ENCODE results near the gene PAK4.
"Not testable (repeated sequence)": the region's sequence is repeated elsewhere in the genome, so short reads cannot be mapped to it uniquely, and the experiment has no call there.

PAK4 gene

DNA sequence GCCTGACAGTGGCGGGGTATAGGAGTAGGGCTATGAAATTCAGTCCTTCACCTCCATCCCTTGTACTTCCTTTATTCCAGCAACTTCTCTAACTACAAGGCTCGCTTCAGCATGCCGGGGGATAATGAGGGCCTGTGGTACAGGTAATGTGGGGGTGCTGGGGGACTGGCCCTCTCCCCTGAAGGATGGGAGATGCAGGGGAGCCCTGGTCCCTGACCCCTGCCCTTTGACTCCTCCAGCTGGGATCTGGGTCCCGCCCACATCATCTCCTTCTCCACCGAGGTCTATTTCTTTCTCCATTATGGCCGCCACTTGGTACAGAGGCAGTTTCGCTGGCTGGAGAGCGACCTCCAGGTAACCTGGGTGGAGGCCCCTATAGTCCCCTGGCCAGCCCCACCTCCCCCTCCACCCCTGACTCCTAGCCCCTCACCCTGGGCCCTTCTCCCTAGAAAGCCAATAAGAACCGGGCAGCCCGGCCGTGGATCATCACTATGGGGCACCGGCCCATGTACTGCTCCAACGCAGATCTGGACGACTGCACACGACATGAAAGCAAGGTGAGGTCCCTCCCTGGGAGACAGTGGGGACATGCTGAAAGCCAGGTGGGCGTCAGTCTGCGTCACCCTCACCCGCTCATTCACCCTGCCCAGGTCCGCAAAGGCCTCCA lies 25.0 kb upstream of the PAK4 start:
- no peak for DNase-seq

GRCh38 chr19:39103151-39103550 lies 22.4 kb upstream of the PAK4 start:
- DNase-seq = no peak

DNA sequence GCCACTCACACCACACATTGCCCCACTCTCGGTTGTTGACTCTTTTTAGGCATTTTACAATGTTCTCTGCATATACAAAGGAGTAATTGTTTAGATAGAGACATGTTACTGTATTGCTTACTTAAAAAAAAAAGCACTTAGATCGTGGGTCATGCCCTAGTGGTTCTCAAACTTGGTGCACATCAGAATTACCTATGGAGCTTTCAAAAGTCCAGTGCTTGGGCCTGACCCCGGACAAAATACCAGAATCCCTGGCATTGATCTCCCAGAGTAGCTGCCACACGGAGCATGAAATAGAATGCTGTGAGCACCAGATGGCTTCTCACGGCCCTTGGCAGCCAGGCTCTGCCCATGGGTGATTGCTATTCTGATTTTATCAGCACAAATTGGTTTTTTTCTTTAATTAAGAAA lies 21.4 kb upstream of the PAK4 start:
- DNase-seq = no peak

DNA sequence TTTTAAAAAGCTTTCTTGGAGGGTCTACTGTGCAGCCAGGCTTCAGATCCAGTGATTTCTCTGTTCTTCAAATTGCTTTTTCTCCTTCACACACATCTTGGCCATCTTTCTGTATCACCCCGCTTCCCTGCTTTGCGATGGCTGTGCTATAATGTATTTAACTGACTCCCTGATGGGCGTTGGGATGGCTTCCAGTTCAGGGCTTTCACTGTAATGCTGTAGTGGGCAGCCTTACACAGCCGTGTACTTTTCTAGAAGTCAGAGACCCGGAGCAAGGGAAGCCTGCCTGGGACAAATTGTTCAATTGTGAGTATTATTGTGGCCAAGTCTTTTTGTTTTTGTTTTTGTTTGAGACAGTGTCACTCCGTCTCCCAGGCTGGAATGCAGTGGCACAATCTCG lies 19.4 kb upstream of the PAK4 start:
- no peak for DNase-seq

DNA sequence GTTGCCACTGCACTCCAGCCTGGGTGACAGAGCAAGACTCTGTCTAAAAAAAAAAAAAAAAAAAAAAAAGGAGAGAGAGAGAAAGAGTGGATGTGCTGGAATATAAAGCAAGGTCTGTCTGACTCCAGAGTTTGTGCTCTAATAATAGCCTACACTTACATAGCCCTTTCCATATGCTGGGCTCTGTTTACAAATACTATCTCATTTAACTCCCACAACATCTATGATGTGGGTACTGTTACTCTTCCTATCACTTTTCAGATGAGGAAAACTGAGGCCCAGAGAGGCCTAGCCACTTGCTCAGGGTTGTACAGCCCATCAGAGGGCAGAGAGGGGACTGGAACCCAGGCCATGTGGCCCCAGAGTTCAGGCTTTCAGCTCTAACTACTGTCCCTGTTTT lies 15.9 kb upstream of the PAK4 start:
- no peak for DNase-seq

- peak; percentile 82 for DNase-seq
Measured at GRCh38 chr19:39110263-39110967, 15.2 kb upstream of the PAK4 start.

DNA sequence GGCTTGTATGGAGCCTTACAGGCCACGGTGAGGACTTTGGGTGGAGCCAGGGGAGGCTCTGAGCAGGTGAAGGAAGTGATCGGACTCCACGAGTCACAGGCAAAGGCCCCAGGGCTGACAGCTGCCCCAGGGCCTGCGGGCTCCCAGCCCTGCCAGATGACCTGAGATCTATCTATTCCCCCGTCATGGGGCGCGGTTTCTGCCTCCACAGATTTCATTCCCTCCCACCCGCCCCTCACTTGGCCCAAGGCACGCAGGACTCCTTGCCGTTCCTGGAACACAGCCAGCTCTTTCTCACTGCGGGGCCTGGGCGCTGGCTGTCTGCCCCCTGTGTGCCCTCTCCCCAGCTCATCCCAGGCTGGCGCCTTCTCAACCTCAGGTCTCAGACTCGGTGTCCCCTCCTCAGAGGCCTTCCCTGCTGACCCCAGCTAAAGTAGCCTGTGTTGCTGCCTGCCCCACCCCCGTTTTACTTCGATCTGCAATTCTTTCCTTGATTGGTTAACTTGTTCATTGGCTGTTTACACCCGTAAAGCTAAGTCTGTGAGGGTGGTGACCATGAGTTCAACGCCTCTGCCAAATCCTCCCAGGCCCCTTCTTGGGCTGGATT lies 13.9 kb upstream of the PAK4 start:
- no peak for DNase-seq

DNA sequence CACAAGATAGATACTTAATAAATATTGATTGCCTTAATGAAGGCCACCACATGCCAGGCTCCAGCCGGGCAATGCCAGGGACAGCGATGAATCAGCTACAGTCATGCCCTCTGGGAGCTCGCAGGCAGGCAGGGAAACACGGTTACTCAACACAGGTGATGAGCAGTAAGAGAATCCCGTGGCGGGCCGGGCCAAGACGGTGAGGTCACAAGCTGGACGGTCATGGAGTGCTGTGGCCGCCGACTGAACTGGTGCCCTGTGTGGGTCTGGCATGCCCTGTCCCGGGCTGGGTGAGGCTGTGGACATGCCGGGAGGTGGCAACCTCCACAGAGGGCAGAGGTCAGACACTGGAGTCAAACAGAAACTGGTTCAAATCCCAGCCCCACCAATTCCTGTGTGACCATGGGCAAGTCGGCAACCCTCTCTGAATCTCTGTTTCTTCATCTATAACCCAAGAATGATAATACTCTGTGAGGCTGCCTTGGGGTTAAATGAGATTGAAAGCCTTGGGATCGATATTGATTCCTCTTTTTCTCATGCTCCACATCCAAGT lies 13.2 kb upstream of the PAK4 start:
- DNase-seq = no peak

DNA sequence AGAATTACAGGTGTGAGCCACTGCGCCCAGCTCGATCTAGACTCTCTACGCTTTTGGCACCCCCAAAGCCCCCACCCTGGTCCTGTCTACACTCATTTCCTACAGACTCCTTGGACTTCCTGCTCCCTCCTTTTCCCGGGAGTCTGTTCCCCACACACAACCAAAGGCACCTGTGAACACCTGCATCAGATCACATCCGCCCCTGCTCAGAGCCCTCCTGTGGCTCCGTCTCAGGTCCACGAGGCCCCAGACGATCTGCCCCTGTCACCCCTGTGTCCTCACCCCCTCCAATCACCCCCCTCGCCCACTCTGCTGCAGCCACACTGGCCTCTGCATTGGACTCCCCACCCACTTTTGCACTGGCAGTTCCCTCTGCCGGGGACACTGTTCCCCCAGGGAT lies 12.4 kb upstream of the PAK4 start:
- DNase-seq = no peak

DNA sequence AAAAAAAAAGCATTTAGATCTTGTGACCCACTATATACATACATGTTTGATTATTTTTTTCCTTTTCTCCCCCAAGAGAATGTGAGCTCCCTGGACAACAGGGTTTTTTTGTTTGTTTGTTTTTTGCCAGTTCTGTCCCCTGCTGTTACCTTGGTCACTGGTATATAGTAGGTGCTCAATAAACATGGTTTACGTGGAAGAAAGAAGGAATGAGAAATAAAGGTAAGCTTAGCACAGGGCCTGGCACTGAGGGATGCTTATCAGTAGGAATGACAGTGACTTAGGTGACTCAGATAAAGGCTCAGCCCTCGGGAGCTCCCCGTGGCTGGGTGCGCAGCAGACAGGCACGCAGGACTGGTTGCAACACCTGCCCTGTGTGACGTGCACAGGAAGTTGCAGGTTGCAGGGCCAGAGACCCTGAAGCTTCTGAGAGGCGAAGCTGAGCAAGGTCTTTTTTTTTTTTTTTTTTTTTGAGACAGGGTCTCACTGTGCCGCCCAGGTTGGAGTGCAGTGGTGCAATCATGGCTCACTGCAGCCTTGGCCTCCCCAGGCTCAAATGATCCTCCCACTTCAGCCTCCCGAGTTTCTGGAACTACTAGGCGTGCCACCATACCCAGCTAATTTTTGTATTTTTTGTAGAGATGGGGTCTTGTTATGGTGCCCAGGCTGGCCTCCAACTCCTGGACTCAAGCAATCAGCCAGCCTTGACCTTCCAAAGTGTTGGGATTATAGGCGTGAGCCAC lies 10.3 kb upstream of the PAK4 start:
- no peak for DNase-seq

GRCh38 chr19:39117023-39117422 lies 8.6 kb upstream of the PAK4 start:
- DNase-seq = not testable (repeated sequence)

DNA sequence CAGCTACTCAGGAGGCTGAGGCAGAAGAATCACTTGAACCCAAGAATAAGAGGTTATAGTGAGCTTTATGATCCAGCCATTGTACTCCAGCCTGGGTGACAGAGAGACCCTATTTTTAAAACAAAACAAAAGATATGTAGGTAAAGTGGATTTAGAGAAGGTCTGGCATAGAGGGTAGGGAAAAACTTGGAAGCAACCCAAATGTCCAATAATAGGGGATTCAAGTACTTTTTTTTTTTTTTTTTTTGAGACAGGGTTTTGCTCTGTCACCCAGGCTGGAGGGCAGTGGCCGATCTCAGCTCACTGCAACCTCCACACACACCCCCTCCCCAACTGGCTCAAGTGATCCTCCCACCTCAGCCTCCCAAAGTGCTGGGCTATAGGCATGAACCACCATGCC lies 5.8 kb upstream of the PAK4 start:
- DNase-seq = no peak

DNA sequence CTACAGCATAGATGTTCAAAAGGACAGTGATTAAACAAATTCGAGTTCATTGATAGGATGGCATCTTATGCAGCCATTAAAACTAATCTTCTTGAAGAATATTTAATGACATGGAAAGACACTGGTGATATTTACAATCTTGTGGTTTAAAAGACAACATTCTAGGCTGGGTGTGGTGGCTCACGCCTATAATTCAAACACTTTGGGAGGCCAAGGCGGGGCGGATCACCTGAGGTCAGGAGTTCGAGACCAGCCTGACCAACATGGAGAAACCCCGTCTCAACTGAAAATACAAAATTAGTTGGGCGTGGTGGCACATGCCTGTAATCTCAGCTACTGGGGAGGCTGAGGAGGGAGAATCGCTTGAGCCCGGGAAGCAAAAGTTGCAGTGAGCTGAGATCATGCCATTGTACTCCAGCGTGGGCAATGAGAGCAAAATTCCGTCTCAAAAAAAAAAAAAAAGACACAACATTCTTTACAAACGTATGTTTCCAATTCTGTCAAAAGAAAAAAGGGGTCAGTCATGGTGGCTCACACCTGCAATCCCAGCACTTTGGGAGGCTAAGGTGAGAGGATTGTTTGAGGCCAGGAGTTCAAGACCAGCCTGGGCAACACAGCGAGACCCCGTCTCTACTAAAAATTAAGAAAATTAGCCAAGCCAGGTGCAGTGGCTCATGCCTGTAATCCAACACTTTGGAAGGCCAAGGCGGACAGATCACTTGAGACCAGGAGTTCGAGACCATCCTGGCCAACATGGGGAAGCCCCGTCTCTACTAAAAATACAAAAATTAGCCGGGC lies 2.5 kb upstream of the PAK4 start:
- DNase-seq = no peak

DNA sequence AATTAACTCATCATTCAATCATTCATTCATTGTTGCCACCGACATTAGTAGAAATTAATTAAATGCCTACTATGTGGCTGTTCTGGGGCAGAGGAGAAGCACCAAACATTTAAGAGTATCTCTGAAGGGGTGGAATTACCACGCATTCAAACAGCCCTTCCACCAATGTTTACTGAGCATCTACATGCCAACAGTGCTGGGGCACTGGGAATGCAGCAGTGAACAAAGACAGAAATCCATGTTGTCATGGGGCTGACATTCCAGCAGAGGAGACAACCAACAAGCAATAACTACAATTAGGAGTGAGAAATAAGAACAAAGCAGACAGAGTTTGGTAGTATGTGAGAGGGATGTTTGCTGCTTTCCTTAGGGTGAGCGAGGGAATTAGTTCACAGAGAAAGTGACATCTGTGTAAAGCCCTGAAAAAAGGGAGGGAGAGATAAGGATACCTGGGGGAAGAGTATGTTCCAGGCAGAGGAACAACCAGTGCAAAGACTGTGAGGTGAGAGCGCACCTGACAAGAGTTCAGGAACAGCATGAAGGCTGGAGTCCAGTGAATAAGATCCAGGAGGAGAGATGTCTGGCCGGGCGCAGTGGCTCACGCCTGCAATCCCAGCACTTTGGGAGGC lies 1.3 kb upstream of the PAK4 start:
- DNase-seq = no peak

GRCh38 chr19:39125199-39125553 lies 410 bp upstream of the PAK4 start:
- DNase-seq = no peak

DNA sequence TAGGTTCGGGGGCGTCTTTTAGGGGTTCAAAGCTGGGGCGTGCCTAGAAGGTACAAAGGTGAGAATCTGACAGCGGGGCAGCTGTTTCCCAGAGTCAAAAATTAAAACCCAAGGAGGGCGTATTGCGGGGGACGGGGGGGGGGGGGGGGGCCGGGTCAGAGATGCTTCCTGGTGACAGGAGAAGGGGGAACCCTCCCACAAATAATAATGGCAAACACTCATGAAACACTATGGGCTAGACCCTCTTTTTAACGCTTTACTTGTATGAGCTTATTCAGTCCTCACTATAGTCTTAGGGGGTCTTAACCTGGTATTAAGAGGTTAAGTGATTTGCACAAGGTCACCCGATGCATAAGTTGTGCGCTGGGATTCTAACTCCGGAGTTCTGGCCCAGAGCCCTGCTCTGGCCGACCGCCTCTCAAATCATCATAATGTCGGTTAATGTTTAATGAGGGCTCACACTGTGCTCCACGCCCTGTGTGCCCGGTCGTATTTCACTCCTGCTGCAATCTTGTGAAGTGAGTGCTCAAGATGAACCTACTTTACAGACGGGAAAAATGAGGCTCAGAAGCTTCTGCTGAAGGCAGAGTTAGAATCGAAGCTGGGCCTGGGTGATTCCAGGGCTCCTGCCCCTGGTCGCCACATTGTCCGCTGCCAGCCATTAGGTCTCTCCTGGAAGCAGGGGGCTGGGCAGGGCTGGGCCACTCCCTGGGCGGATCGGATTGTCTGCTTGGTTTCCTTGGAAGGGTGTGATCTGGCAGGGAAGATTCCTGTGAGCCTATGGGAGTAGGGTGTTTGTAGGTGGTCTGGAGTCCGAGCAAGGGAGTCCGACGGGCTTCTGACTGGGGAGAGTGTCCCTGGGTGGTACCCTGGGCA lies 964 bp downstream of the PAK4 start:
- no peak for DNase-seq

DNA sequence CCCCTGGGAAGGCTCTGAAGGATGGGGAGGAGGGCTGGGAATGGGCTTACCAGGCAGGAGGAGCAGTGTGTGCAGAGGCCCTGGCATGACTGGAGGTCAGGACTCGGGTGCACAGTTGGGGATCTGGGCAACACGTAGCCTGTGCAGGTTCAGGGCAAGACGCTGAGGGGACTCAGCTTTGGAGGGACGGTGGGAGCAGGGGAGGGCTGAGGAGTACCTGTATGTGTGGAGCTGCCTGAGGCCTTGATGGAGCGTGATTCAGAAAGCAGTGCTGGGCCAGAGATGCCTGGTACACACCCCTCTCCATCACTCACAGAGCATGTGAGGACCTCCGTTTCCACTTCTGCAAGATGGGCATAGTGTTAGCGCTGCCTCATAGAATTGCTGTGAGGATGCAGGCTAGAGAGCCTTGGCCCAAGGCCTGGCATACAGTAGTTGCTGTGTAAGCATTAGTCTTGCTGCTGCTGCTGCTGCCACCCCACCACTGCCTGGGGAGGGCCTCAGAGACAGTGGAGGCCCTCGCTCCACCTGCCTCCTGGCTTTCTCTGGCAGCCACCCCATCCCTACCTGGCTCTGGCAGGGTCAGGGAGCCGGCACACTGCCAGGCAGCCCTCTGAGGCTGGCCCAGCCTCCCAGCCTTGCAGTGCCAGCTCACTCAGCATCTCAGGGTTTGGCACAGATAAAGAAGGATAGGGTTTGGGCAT lies 2.4 kb downstream of the PAK4 start:
- DNase-seq = no peak

DNA sequence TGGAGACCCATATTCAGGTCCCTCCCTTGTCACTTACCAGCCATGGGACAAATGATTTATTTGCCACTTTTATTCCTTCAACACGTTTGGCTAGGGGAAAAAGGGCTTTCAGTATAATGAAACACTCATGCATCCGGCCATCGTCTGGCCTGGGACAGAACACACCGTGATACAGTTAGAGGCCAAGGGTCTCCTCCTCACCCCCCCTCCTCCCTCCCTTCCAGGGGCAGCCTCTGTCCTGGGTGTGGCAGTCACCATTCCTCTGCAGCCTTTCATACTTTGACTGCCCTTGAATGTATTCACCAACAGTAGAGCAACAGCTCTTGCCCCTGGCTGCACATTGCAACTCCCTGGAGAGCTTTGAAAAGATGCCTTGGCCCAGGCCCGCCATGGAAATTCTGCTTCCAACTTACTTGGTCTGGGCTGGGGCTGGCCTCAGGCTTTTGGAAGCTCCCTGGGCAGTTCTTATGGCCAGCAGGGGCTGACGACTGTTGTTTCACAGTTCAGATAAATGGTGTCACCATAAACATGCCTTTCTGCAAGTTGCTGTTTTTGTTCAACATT lies 3.0 kb downstream of the PAK4 start:
- no peak for DNase-seq

GRCh38 chr19:39129116-39129515 lies 3.5 kb downstream of the PAK4 start:
- DNase-seq = no peak
